Measurements from ENCODE around the gene MEOX1. TPM values are rescaled to one million over a fixed set of nuclear protein-coding genes. Genes with fewer than 3 reads are reported as not detected.

Gene MEOX1
- total and polyA plus RNA-seq, 4 donors: 0.26 to 1.2 (median 0.70) TPM

- no peak for ATAC-seq (ENCODE audit: insufficient read depth, low FRiP score)
- no peak overlapping the region for H3K9ac ChIP-seq (ENCODE audit: insufficient read depth in 1 of 2, low read length in 2 of 2)
- H3K9me3 ChIP-seq (ENCODE audit: control insufficient read depth in 4 of 4, insufficient read depth in 3 of 4, low read length in 3 of 4): no peaks in the 10 kb centered on the region
- no peaks in the 10 kb centered on the region for H3K36me3 ChIP-seq (ENCODE audit: control insufficient read depth in 4 of 4, insufficient read depth in 4 of 4, low read length in 4 of 4)
- no peaks in the 10 kb centered on the region for H3K27me3 ChIP-seq (ENCODE audit: control insufficient read depth in 3 of 3, insufficient read depth in 3 of 3, low read length in 2 of 3)
- no peaks in the 10 kb centered on the region for H3K4me1 ChIP-seq (ENCODE audit: control insufficient read depth in 5 of 5, insufficient read depth in 5 of 5, low read length in 5 of 5)
- no peak overlapping the region for H3K4me3 ChIP-seq
- no peak overlapping the region for H3K27ac ChIP-seq (ENCODE audit: low read depth in 1 of 2, low read length in 1 of 2)
- 37 to 52% methylated on average over 10 of the region's 10 CpGs for WGBS, 2 donors
- no peak for TF ChIP-seq CTCF (IDR thresholded peaks at IDR 0.05; ENCODE audit: control extremely low read depth, extremely low read depth)
- no peak for DNase-seq
Measured at GRCh38 chr17:43680461-43680860, 18.7 kb upstream of the MEOX1 start.

DNA sequence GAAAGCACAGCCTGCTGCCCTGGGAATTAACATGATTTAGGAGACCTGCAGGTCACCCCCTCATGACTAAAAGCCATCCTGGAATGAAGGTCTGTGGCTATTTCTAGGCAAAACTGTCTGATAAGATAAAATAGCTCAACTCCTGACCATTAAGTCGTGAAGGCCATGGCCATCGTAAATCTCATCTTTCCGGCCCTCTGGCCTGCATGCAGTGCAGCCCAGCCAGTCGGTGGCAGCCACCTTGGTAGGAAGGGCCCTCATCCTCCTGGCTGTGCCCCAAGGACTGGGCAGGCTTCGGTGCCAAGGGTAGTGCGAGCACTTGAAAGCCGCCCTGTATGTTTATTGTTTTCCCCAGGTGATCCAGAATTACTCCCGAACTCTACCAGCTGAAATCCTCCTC, 18.2 kb upstream of the MEOX1 start:
- Histone ChIP-seq H3K4me1 (ENCODE audit: control insufficient read depth in 5 of 5, insufficient read depth in 5 of 5, low read length in 5 of 5) (no peaks in the 10 kb centered on the region), H3K27me3 (ENCODE audit: control insufficient read depth in 3 of 3, insufficient read depth in 3 of 3, low read length in 2 of 3) (no peaks in the 10 kb centered on the region), H3K27ac (ENCODE audit: low read depth in 1 of 2, low read length in 1 of 2) (no peak overlapping the region), H3K9ac (ENCODE audit: insufficient read depth in 1 of 2, low read length in 2 of 2) (no peak overlapping the region), H3K9me3 (ENCODE audit: control insufficient read depth in 4 of 4, insufficient read depth in 3 of 4, low read length in 3 of 4) (no peaks in the 10 kb centered on the region), H3K4me3 (no peak overlapping the region), H3K36me3 (ENCODE audit: control insufficient read depth in 4 of 4, insufficient read depth in 4 of 4, low read length in 4 of 4) (no peaks in the 10 kb centered on the region)
- TF ChIP-seq CTCF (IDR thresholded peaks at IDR 0.05; ENCODE audit: control extremely low read depth, extremely low read depth): no peak
- DNase-seq: no peak
- ATAC-seq (ENCODE audit: insufficient read depth, low FRiP score): no peak
- WGBS, 2 donors: 83 to 88% methylated on average over 8 of the region's 8 CpGs

- no peaks in the 10 kb centered on the region for H3K36me3 ChIP-seq (ENCODE audit: control insufficient read depth in 4 of 4, insufficient read depth in 4 of 4, low read length in 4 of 4)
- no peaks in the 10 kb centered on the region for H3K27me3 ChIP-seq (ENCODE audit: control insufficient read depth in 3 of 3, insufficient read depth in 3 of 3, low read length in 2 of 3)
- no peak for TF ChIP-seq CTCF (IDR thresholded peaks at IDR 0.05; ENCODE audit: control extremely low read depth, extremely low read depth)
- no peak for DNase-seq
- WGBS, 2 donors: 59 to 84% methylated on average over 4 of the region's 4 CpGs
- H3K9ac ChIP-seq (ENCODE audit: insufficient read depth in 1 of 2, low read length in 2 of 2): no peak overlapping the region
- no peak overlapping the region for H3K4me3 ChIP-seq
- H3K4me1 ChIP-seq (ENCODE audit: control insufficient read depth in 5 of 5, insufficient read depth in 5 of 5, low read length in 5 of 5): no peaks in the 10 kb centered on the region
- H3K9me3 ChIP-seq (ENCODE audit: control insufficient read depth in 4 of 4, insufficient read depth in 3 of 4, low read length in 3 of 4): no peaks in the 10 kb centered on the region
- no peak for ATAC-seq (ENCODE audit: insufficient read depth, low FRiP score)
- no peak overlapping the region for H3K27ac ChIP-seq (ENCODE audit: low read depth in 1 of 2, low read length in 1 of 2)
Measured at GRCh38 chr17:43679401-43679800, 17.7 kb upstream of the MEOX1 start.

DNA sequence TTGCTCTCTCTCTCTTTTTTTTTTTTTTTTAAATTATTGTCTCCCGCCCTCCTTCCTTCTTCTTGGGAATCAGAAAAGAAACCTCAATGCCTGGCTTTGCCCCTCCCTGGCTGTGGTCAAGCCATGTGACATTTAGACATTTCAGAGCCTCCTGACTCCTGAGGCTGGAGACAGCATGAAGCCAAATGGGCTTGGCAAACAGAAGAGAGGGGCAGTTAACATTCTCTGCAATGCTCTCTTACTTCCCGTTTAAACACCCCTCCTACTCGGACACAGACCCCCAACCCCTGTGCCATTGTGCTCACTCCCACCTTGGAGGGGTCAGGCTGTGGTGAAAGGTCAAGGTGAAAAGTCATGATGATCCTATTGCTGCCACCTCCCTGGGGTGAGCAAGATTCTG, 14.7 kb upstream of the MEOX1 start:
- Histone ChIP-seq H3K27ac (ENCODE audit: low read depth in 1 of 2, low read length in 1 of 2) (no peak overlapping the region), H3K4me1 (ENCODE audit: control insufficient read depth in 5 of 5, insufficient read depth in 5 of 5, low read length in 5 of 5) (no peaks in the 10 kb centered on the region), H3K4me3 (no peak overlapping the region), H3K9ac (ENCODE audit: insufficient read depth in 1 of 2, low read length in 2 of 2) (no peak overlapping the region), H3K27me3 (ENCODE audit: control insufficient read depth in 3 of 3, insufficient read depth in 3 of 3, low read length in 2 of 3) (no peaks in the 10 kb centered on the region), H3K9me3 (ENCODE audit: control insufficient read depth in 4 of 4, insufficient read depth in 3 of 4, low read length in 3 of 4) (no peaks in the 10 kb centered on the region), H3K36me3 (ENCODE audit: control insufficient read depth in 4 of 4, insufficient read depth in 4 of 4, low read length in 4 of 4) (no peaks in the 10 kb centered on the region)
- no peak for TF ChIP-seq CTCF (IDR thresholded peaks at IDR 0.05; ENCODE audit: control extremely low read depth, extremely low read depth)
- WGBS, 2 donors: 62 to 63% methylated on average over 3 of the region's 3 CpGs
- ATAC-seq (ENCODE audit: insufficient read depth, low FRiP score): no peak
- no peak for DNase-seq
